Ectodermal cell (in vitro differentiated cells): Measurements from ENCODE around the gene PXDN.

Experiments
- H3K27ac ChIP-seq: 2 replicates; pipeline ENCODE4 v1.7.0; 2013; ENCODE audit warnings: mild to moderate bottlenecking, low read depth, low read length; ENCODE audit not compliant: insufficient read depth, poor library complexity, severe bottlenecking
- H3K27me3 ChIP-seq: 2 replicates; pipeline ENCODE4 v1.7.0; 2013; ENCODE audit warnings: mild to moderate bottlenecking, low read length; ENCODE audit not compliant: insufficient read depth, control insufficient read depth, poor library complexity, severe bottlenecking
- H3K36me3 ChIP-seq: one replicate; pipeline ENCODE4 v1.7.0; 2013; ENCODE audit warnings: low read length; ENCODE audit not compliant: control insufficient read depth, insufficient read depth
- H3K4me1 ChIP-seq: one replicate; pipeline ENCODE4 v1.7.0; 2013; ENCODE audit warnings: low read length; ENCODE audit not compliant: control insufficient read depth, insufficient read depth
- H3K4me3 ChIP-seq: 2 replicates; pipeline ENCODE4 v1.7.0; 2013; ENCODE audit warnings: low read depth, low read length, control low read depth; ENCODE audit not compliant: insufficient read depth
- H3K9me3 ChIP-seq: 2 replicates; pipeline ENCODE4 v1.7.0; 2013; ENCODE audit warnings: mild to moderate bottlenecking, low read length, moderate library complexity; ENCODE audit not compliant: control insufficient read depth
- WGBS, 2 experiments: methylation state at CpG; one replicate each; pipeline ENCODE4 v1.1.7; 2013; ENCODE audit warnings: missing lambda C conversion rate in 2 of 2; 5-methylcytosine and 5-hydroxymethylcytosine counted together

The PXDN gene

GRCh38 chr2:1609485-1610095, 134.7 kb downstream of the PXDN start:
- 82 to 84% methylated on average over 11 to 12 of the region's 12 CpGs for WGBS, 2 experiments
- no peaks in the 10 kb centered on the region for H3K36me3 ChIP-seq
- no peak overlapping the region for H3K4me3 ChIP-seq
- no peak overlapping the region for H3K27ac ChIP-seq
- no peaks in the 10 kb centered on the region for H3K9me3 ChIP-seq
- H3K4me1 ChIP-seq = peaks cover 16% of the 10 kb centered on the region
- no peaks in the 10 kb centered on the region for H3K27me3 ChIP-seq

- Histone ChIP-seq H3K27ac (no peak overlapping the region), H3K4me1 (peaks cover 16% of the 10 kb centered on the region), H3K27me3 (no peaks in the 10 kb centered on the region), H3K4me3 (no peak overlapping the region), H3K9me3 (no peaks in the 10 kb centered on the region), H3K36me3 (no peaks in the 10 kb centered on the region)
- WGBS, 2 experiments = 91% methylated on average over 1 to 2 of the region's 3 CpGs
These were observed 135.3 kb downstream of the PXDN start for GRCh38 chr2:1609040-1609439.

GRCh38 chr2:1607971-1608688, 136.2 kb downstream of the PXDN start:
- no peaks in the 10 kb centered on the region for H3K36me3 ChIP-seq
- peaks cover 11% of the 10 kb centered on the region for H3K4me1 ChIP-seq
- H3K9me3 ChIP-seq = no peaks in the 10 kb centered on the region
- H3K27ac ChIP-seq = no peak overlapping the region
- no peaks in the 10 kb centered on the region for H3K27me3 ChIP-seq
- 92 to 94% methylated on average over 10 of the region's 11 CpGs for WGBS, 2 experiments
- H3K4me3 ChIP-seq = no peak overlapping the region

GRCh38 chr2:1607236-1607920, 136.9 kb downstream of the PXDN start:
- Histone ChIP-seq H3K4me1 (peaks cover 11% of the 10 kb centered on the region), H3K27ac (no peak overlapping the region), H3K36me3 (no peaks in the 10 kb centered on the region), H3K4me3 (no peak overlapping the region), H3K27me3 (no peaks in the 10 kb centered on the region), H3K9me3 (no peaks in the 10 kb centered on the region)
- WGBS, 2 experiments = 84 to 86% methylated on average over 7 of the region's 7 CpGs

- H3K36me3 ChIP-seq = no peaks in the 10 kb centered on the region
- 85 to 86% methylated on average over 15 of the region's 15 CpGs for WGBS, 2 experiments
- H3K4me1 ChIP-seq = peaks cover 11% of the 10 kb centered on the region
- no peaks in the 10 kb centered on the region for H3K27me3 ChIP-seq
- H3K27ac ChIP-seq = no peak overlapping the region
- no peak overlapping the region for H3K4me3 ChIP-seq
- no peaks in the 10 kb centered on the region for H3K9me3 ChIP-seq
These were observed 137.7 kb downstream of the PXDN start for GRCh38 chr2:1606421-1607235.

GRCh38 chr2:1606046-1606400, 138.3 kb downstream of the PXDN start:
- Histone ChIP-seq H3K27ac (no peak overlapping the region), H3K4me3 (no peak overlapping the region), H3K9me3 (no peaks in the 10 kb centered on the region), H3K36me3 (no peaks in the 10 kb centered on the region), H3K27me3 (no peaks in the 10 kb centered on the region), H3K4me1 (peaks cover 11% of the 10 kb centered on the region)
- 71 to 72% methylated on average over 14 of the region's 14 CpGs for WGBS, 2 experiments

GRCh38 chr2:1605102-1606045, 138.9 kb downstream of the PXDN start:
- 46 to 57% methylated on average over 32 of the region's 32 CpGs for WGBS, 2 experiments
- Histone ChIP-seq H3K4me1 (peaks cover 11% of the 10 kb centered on the region), H3K27me3 (no peaks in the 10 kb centered on the region), H3K36me3 (no peaks in the 10 kb centered on the region), H3K9me3 (no peaks in the 10 kb centered on the region), H3K27ac (no peak overlapping the region), H3K4me3 (no peak overlapping the region)

GRCh38 chr2:1603521-1603920, 140.8 kb downstream of the PXDN start:
- H3K4me3 ChIP-seq = no peak overlapping the region
- no peaks in the 10 kb centered on the region for H3K27me3 ChIP-seq
- no peaks in the 10 kb centered on the region for H3K9me3 ChIP-seq
- H3K27ac ChIP-seq = no peak overlapping the region
- 93 to 94% methylated on average over 15 of the region's 15 CpGs for WGBS, 2 experiments
- H3K4me1 ChIP-seq = peaks cover 15% of the 10 kb centered on the region
- no peaks in the 10 kb centered on the region for H3K36me3 ChIP-seq

- Histone ChIP-seq H3K27ac (no peak overlapping the region), H3K36me3 (no peaks in the 10 kb centered on the region), H3K9me3 (no peaks in the 10 kb centered on the region), H3K4me1 (peaks cover 15% of the 10 kb centered on the region), H3K4me3 (no peak overlapping the region), H3K27me3 (no peaks in the 10 kb centered on the region)
- 95 to 96% methylated on average over 15 of the region's 15 CpGs for WGBS, 2 experiments
These were observed 141.3 kb downstream of the PXDN start for GRCh38 chr2:1603059-1603458.
